Measurements from ENCODE around the gene ANKRD31.
"Not testable (repeated sequence)": the region's sequence is repeated elsewhere in the genome, so short reads cannot be mapped to it uniquely, and the experiment has no call there.

The ANKRD31 gene

GRCh38 chr5:75142566-75143136 lies 94.0 kb downstream of the ANKRD31 start:
- DNase-seq = no peak

- no peak for DNase-seq
These were observed 96.4 kb downstream of the ANKRD31 start for GRCh38 chr5:75140277-75140676.

- DNase-seq = no peak
These were observed 98.0 kb downstream of the ANKRD31 start for GRCh38 chr5:75138689-75139088.

- no peak for DNase-seq
These were observed 105.8 kb downstream of the ANKRD31 start for GRCh38 chr5:75130818-75131349.

GRCh38 chr5:75116856-75117255 lies 119.8 kb downstream of the ANKRD31 start:
- no peak for DNase-seq

- not testable (repeated sequence) for DNase-seq
These were observed 122.4 kb downstream of the ANKRD31 start for GRCh38 chr5:75114311-75114710.

DNA sequence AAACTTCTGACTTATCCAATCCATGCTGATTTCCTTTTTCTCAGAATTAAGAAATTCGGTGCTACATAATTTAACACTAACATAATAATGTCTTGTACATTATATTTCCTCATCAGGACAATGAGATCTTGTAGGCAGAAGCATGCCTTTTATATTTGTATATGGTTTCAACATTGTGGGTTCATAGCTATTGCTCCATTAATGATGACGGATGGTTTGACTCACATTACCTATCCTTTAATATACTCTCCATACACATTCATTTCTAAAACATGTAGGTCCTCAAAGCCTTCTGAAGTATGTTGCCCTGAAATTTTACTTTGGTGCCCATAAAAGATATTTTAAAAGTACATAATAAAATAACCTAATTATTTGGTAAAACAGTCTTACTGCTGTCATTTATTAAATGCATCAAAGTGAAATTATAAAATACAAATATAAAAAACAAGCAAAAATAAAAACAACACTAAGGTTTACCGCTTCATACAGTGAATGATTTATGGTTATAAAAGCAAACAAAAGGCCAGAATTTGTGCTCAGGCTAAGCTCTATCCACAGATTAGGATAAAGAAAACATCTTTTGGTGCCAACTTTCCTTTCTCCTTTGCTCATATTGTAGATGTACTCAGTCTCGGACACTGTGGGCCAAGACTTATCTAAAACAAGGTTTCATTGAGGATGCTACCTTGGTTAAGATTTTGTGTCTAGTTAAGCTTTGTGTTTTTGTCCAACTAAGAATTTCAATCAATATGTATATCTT lies 123.1 kb downstream of the ANKRD31 start:
- no peak for DNase-seq

- DNase-seq = no peak
These were observed 127.6 kb downstream of the ANKRD31 start for GRCh38 chr5:75108931-75109596.

DNA sequence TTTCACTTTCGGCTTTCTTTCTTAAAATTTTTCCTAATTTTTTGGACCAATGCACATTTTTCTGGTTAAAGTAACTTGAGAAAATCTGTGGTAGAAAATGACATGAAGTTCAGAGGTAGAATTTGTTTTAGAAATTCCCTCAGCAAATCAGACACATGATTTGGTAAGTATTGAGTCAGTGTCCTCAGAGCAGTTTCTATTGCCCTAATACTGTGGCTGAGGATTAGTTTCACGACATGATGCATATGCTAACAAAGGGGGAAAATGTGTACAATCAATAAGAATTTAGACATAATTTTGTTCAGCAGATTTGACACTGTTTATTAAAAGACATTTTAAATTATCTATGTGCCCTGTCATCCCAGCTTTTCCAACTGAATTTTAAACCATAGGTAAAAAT lies 128.2 kb downstream of the ANKRD31 start:
- no peak for DNase-seq

GRCh38 chr5:75095956-75096355 lies 140.7 kb downstream of the ANKRD31 start:
- DNase-seq = not testable (repeated sequence)

- no peak for DNase-seq
These were observed 145.1 kb downstream of the ANKRD31 start for GRCh38 chr5:75091597-75091996.

DNA sequence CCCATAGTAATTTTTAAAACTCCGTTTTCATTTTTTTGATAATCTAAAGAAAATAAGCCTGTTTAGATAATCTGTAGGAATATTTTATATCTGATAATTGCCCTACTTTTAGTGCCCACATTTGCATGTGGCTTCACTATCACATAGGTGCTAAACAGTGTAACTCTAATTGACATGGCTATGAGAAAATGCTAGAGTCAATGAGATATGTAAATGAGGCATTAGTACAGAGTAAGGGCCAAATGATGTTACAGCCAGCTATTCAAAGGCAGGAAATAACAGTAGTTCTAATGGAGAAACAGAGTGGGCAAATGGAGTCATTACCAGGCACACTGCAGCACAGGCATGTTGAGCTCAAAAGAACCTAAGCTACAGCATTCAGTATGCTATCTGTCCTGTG lies 147.0 kb downstream of the ANKRD31 start:
- no peak for DNase-seq

DNA sequence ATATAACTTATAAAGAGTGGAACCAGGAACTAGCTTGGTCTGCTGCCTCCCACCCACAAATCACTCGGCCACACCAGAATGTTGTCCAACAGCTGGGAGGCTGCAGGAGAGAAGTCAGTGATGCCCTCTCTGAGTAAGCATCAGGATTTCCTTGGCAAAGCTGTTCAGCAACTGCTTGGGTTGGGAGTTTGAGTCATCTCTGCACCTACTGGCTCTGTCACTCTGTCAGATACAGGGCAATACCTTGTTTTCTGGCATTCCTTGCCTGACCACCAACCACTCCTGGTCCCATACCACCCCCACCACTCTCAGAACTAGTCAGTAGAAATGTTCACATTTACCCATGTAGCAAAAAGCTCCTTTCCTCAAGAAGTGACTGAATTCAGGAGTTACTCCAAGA lies 147.5 kb downstream of the ANKRD31 start:
- DNase-seq = no peak

DNA sequence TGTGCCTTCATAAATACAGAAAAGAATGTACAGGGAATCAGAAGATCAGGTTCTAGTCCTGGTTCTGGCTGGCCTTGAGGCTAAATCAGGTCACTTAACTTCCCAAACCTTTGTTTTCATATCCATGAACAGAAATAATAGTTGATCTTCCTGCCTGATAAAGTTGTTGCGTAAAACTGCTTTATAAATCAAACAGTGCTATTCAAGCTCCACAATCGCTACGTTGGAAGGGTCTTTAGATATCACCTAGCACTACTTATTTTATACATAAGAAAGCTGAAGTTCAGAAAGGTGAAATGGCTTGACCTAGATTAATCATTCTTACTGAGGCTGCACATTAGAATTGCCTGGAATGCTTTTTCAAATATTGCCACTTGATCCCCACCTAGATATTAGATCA lies 148.0 kb downstream of the ANKRD31 start:
- DNase-seq = no peak

- no peak for DNase-seq
These were observed 155.2 kb downstream of the ANKRD31 start for GRCh38 chr5:75081510-75081909.

DNA sequence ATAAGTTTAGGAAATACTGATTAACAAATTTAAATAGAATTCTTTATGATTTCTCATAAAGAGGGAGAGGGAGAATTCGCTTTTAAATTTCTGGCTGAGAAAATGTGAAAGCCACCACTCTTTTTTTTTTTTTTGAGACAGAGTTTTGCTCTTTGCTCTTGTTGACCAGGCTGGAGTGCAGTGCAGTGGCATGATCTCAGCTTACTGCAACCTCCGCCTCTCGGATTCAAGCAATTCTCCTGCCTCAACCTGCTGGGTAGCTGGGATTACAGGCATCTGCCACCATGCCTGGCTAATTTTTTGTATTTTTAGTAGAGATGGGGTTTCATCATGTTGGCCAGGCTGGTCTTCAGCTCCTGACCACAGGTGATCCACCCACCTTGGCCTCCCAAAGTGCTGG lies 157.3 kb downstream of the ANKRD31 start:
- DNase-seq = not testable (repeated sequence)

DNA sequence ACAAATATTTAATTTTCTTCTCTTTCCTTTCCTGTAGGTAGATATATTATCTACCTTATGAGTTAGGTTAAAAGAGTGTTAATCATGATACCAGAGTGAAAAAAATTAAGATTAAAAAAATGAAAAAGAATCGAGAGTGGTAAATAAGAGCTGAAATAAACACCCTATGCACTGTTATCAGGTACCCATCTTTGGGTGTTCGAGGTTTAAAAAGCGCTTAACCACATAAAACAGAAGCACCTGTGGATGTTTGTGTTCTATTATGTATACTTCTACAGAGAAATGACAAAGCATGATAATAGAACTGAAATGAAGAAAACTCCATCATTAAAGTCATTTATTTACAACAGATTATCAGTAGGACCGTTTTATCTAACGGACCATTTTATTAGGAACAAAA lies 158.7 kb downstream of the ANKRD31 start:
- no peak for DNase-seq

GRCh38 chr5:75072061-75072460 lies 164.6 kb downstream of the ANKRD31 start:
- no peak for DNase-seq

DNA sequence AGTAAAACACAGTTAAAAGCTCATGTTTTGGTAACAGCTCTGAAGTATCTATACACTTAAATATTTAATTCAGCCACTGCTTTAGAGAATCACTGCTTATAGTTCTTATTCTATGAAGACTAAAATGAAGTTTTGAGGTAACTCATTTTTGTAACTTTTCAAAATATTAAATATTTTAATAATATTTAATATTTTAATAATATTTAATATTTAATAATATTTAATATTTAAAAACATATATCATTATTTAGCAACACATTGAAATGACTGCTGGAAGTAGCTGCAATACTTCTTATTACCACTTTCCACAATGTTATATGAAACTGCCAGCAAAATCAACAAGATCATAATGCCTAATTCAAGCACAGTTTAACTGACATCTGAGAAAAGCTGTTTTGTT lies 165.6 kb downstream of the ANKRD31 start:
- no peak for DNase-seq

DNA sequence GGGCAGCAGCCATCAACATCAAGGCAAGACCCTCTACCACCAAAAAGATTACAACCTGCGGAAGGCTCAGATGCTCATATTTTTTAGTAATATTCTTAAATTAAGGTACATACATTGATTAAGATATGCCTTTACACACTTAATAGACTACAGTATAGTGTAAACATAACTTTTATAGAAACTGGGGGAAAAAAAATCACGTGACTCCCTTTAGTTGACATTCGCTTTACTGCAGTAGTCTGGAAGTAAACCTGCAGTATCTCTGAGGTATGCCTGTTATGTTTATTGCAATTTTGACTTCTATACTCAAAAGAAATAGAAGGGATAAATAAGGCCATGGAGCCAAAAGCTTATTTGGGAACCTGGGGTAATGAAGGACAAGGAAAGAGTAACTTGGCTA lies 169.2 kb downstream of the ANKRD31 start:
- no peak for DNase-seq

DNA sequence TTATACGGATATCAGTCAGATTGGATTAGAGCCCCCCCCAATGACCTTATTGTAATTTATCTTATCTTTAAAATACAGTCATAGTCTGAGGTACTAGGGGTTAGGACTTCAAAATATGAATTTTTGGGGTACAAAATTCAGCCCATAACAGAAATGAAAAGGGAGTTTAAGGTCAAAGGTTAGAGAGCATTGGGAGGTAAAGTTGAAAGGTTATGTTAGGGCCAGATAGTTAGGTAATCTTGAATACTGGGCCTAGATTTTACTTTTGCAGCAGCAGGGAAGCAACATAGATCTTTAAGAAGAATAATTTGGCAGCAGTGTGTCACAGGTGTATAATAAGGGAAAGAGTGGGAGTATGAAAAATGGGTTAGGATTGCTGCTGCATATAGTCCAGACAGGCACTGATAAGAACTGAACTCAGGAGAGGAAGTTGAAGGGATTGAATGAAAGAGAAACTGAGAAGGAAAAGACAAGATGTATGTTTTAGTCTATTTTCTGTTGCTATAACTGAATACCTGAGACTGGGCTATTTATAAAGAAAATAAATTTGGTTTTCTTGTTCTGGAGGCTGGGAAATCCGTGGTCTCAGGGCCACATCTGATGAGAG lies 173.7 kb downstream of the ANKRD31 start:
- no peak for DNase-seq

GRCh38 chr5:75059912-75060545 lies 176.6 kb downstream of the ANKRD31 start:
- DNase-seq = no peak

GRCh38 chr5:75058986-75059535 lies 177.6 kb downstream of the ANKRD31 start:
- no peak for DNase-seq
